ENCODE data around the gene NARS2. TPM values are rescaled to one million over a fixed set of nuclear protein-coding genes. Genes with fewer than 3 reads are reported as not detected.

Gene NARS2
- total and polyA plus RNA-seq, 9 of the 15 experiments (the other 6 are each of a cell fraction or from before 2014, with no cell fraction given) = 26.8 to 48.0 (median 34.2) TPM

GRCh38 chr11:78586452-78587046 lies 11.9 kb upstream of the NARS2 start (continued):
- peak; percentile 72; the same call in 1 of the 2 replicates for TF ChIP-seq ARID3A (IDR thresholded peaks at IDR 0.05; ENCODE audit: borderline replicate concordance, low read depth, low read length)
- no peak for TF ChIP-seq HDAC1 (IDR thresholded peaks at IDR 0.05)
- TF ChIP-seq RNF2 (IDR thresholded peaks at IDR 0.05) = no peak
- no peak for TF ChIP-seq KDM5B (IDR thresholded peaks at IDR 0.05; ENCODE audit: insufficient replicate concordance, low read depth, low read length)
- TF ChIP-seq RAD21 (CRISPR knock-in tag; conservative IDR thresholded peaks at IDR 0.05 in 1 of 2, IDR thresholded peaks at IDR 0.05 in 1 of 2) = peak; percentile 14 to 65; a peak in 2 of 4 replicates
- TF ChIP-seq CTCF (IDR thresholded peaks at IDR 0.05 in 2 of 3, conservative IDR thresholded peaks at IDR 0.05 in 1 of 3; ENCODE audit: insufficient read depth in 2 of 3, low read depth in 1 of 3, low read length in 3 of 3) = peak; percentile 51 to 65 (median 59); a peak in 5 of 6 replicates

All from K562 (cell line).